HepG2 (cell line): Measurements from ENCODE around the gene RNF168. TPM values are rescaled to one million over a fixed set of nuclear protein-coding genes. Genes with fewer than 3 reads are reported as not detected.

Source experiments
- ATAC-seq: fragments of 200-7000 bp; cut with Tn5 transposase; 3 replicates; pipeline ENCODE4 v1.9.1; 2020; ENCODE audit warnings: mild to moderate bottlenecking, moderate library complexity
- BruUV-seq: library from RNA; stranded (reverse); fragments of 400-500 nt; replicated peaks from 2 replicates; lab custom pipeline; 2021; lab: Mats Ljungman, UMichigan
- CTCF ChIA-PET: fragments of 300-600 bp; formaldehyde crosslinking; extraction: SDS; loops from one replicate; lab custom pipeline; 2021; ENCODE audit warnings: low total read pairs, inconsistent platforms, low intra/inter-chr PET ratio; lab: Yijun Ruan, JAX
- POLR2A ChIA-PET: fragments of 350-600 bp; sonication (Branson Sonifier 250); formaldehyde crosslinking; loops from one replicate; lab custom pipeline; 2020; ENCODE audit warnings: antibody characterized with exemption, inconsistent platforms; lab: Yijun Ruan, JAX
- DNase-seq: peaks from one replicate; pipeline ENCODE4 v3.0.0-alpha.2; 2015; ENCODE audit warnings: low spot score
- FAIRE-seq: peaks from 3 replicates; lab custom pipeline; 2011; peaks lifted over from hg19 to GRCh38; lab: Jason Lieb, UNC
- H2AFZ ChIP-seq: one replicate; pipeline ENCODE4 v1.6.1; 2011; ENCODE audit warnings: low read length, inconsistent platforms
- H3K27ac ChIP-seq: fragments of 300-600 bp; 3 replicates; pipeline ENCODE4 v1.8.0; 2011; ENCODE audit warnings: mixed run types, mild to moderate bottlenecking, mixed read lengths, low read length, inconsistent platforms; ENCODE audit not compliant: insufficient read depth; ENCODE audit errors: extremely low read length
- H3K27me3 ChIP-seq, 2 experiments: fragments of 200-600 bp in 1 of 2; 2 replicates in 1 of 2; 3 replicates in 1 of 2; pipeline versions ENCODE4 v1.6.0 to v1.8.0; 2011; ENCODE audit warnings: low read length in 2 of 2, mild to moderate bottlenecking in 2 of 2, moderate library complexity in 2 of 2, inconsistent platforms in 1 of 2; ENCODE audit not compliant: insufficient read depth in 2 of 2, control insufficient read depth in 1 of 2
- H3K36me3 ChIP-seq, 2 experiments: fragments of 200-600 bp in 1 of 2; replicated peaks in 1 of 2; 2 replicates in 1 of 2; 3 replicates in 1 of 2; pipeline versions ENCODE4 v1.5.1 to v1.8.0; 2011; ENCODE audit warnings: low read length in 2 of 2, inconsistent platforms in 1 of 2; ENCODE audit not compliant: insufficient read depth in 2 of 2, control insufficient read depth in 1 of 2
- H3K4me1 ChIP-seq: 2 replicates; pipeline ENCODE4 v1.5.1; 2012; ENCODE audit warnings: low read length, inconsistent platforms; ENCODE audit not compliant: insufficient read depth
- H3K4me2 ChIP-seq: 2 replicates; pipeline ENCODE4 v1.6.0; 2011; ENCODE audit warnings: low read depth, low read length, inconsistent platforms
- H3K4me3 ChIP-seq, 3 experiments: fragments of 200-600 bp in 1 of 3; sonication (generic), shearing (Covaris generic) in 1 of 3; replicated peaks in 1 of 3; 2 replicates each; pipeline ENCODE4 v1.5.1; 2011 to 2016; ENCODE audit warnings: low read length in 3 of 3, inconsistent platforms in 2 of 3, low read depth in 2 of 3, mild to moderate bottlenecking in 2 of 3, control low read depth in 1 of 3, mixed read lengths in 1 of 3; ENCODE audit not compliant: insufficient read depth in 1 of 3
- H3K79me2 ChIP-seq: one replicate; pipeline ENCODE4 v1.6.1; 2011; ENCODE audit warnings: low read length, inconsistent platforms; ENCODE audit not compliant: insufficient read depth
- H3K9ac ChIP-seq: 2 replicates; pipeline ENCODE4 v1.6.0; 2011; ENCODE audit warnings: mild to moderate bottlenecking, low read depth, low read length, inconsistent platforms; ENCODE audit not compliant: insufficient read depth
- H3K9me3 ChIP-seq: 2 replicates; pipeline ENCODE4 v1.5.1; 2012; ENCODE audit warnings: mild to moderate bottlenecking, low read length
- H4K20me1 ChIP-seq: 2 replicates; pipeline ENCODE4 v1.6.0; 2011; ENCODE audit warnings: inconsistent platforms, mild to moderate bottlenecking, low read length, moderate library complexity; ENCODE audit not compliant: insufficient read depth
- ATRX ChIP-seq: sonication (generic); formaldehyde crosslinking; IDR thresholded peaks from 2 replicates; pipeline ENCODE4 v1.4.0; 2020; ENCODE audit warnings: missing genetic modification reagents, borderline replicate concordance
- CHCHD3 ChIP-seq: sonication (generic); formaldehyde crosslinking; IDR thresholded peaks from 2 replicates; pipeline ENCODE4 v1.8.0; 2022; ENCODE audit warnings: mild to moderate bottlenecking, missing genetic modification reagents, moderate library complexity
- EEA1 ChIP-seq: sonication (generic); formaldehyde crosslinking; IDR thresholded peaks from 2 replicates; pipeline ENCODE4 v1.5.1; 2020; ENCODE audit warnings: mild to moderate bottlenecking, missing genetic modification reagents, borderline replicate concordance
- ERF ChIP-seq: IDR thresholded peaks from 2 replicates; pipeline ENCODE4 v1.6.1; 2018; ENCODE audit warnings: missing biosample characterization, missing genetic modification reagents
- FOSL2 ChIP-seq: sonication (generic); formaldehyde crosslinking; IDR thresholded peaks from 2 replicates; pipeline ENCODE4 v1.4.0; 2020; ENCODE audit warnings: missing genetic modification reagents
- FOXO1 ChIP-seq: sonication (generic); formaldehyde crosslinking; IDR thresholded peaks from 2 replicates; pipeline ENCODE4 v1.4.0; 2020; ENCODE audit warnings: missing genetic modification reagents
- HCFC1 ChIP-seq: fragments of 150-350 bp; IDR thresholded peaks from 2 replicates; pipeline ENCODE4 v1.6.1; 2014; ENCODE audit warnings: low read depth, low read length
- SAP130 ChIP-seq: IDR thresholded peaks from 2 replicates; pipeline ENCODE4 v1.6.1; 2016; ENCODE audit warnings: low read depth
- SP4 ChIP-seq: sonication (generic); formaldehyde crosslinking; IDR thresholded peaks from 2 replicates; pipeline ENCODE4 v1.8.1; 2023; ENCODE audit warnings: mild to moderate bottlenecking, missing genetic modification reagents
- TARDBP ChIP-seq: sonication (generic); formaldehyde crosslinking; IDR thresholded peaks from 2 replicates; pipeline ENCODE4 v1.8.0; 2022; ENCODE audit warnings: mild to moderate bottlenecking, missing genetic modification reagents
- ZMYM3 ChIP-seq: sonication (generic); formaldehyde crosslinking; IDR thresholded peaks from 2 replicates; pipeline ENCODE4 v1.5.1; 2020; ENCODE audit warnings: mild to moderate bottlenecking, missing genetic modification reagents
- ZNF121 ChIP-seq: sonication (generic); formaldehyde crosslinking; IDR thresholded peaks from 2 replicates; pipeline ENCODE4 v1.5.0; 2020; ENCODE audit warnings: mild to moderate bottlenecking, missing genetic modification reagents
- ZNF547 ChIP-seq: sonication (generic); formaldehyde crosslinking; IDR thresholded peaks from 2 replicates; pipeline ENCODE4 v1.5.1; 2020; ENCODE audit warnings: mild to moderate bottlenecking, missing genetic modification reagents
- WGBS: methylation state at CpG from one replicate; pipeline ENCODE4 v1.1.6; 2017; ENCODE audit warnings: low lambda C conversion rate; 5-methylcytosine and 5-hydroxymethylcytosine counted together
- in situ Hi-C: cut with HindIII; loops from 2 replicates; pipeline ENCODE4 v1.10.0; 2017; ENCODE audit warnings: low pct_unique_long_range_greater_than_20kb; ENCODE audit not compliant: extremely low pct_ligation_motif_present
- intact Hi-C: fragments of 100-400 bp; cut with micrococcal nuclease; formaldehyde crosslinking; loops from one replicate; pipeline ENCODE4 v1.10.0; 2022; ENCODE audit not compliant: unreplicated experiment
- polyA plus RNA-seq, 8 experiments: library from polyadenylated mRNA; depleted of rRNA in 3 of 8; stranded (reverse) in 7 of 8; unstranded in 1 of 8; fragments of >200 nt; fragmentation: Illumina TruSeq in 4 of 8; extraction: Trizol in 4 of 8; gene quantifications; 2 replicates each; pipeline versions ENCODE4 v1.2.1 to v1.2.3, GENCODE V29; 2011 to 2016; ENCODE audit warnings: low read depth in 4 of 8, missing spikeins in 1 of 8, mixed read lengths in 1 of 8; ENCODE audit not compliant: insufficient read depth in 1 of 8
- total RNA-seq, 5 experiments: library from RNA; depleted of rRNA; stranded (reverse); fragments of >200 nt; fragmentation: Illumina TruSeq; extraction: Trizol; gene quantifications; 2 replicates each; pipeline ENCODE4 v1.2.3, GENCODE V29; 2016; ENCODE audit warnings: low read depth in 1 of 5
- TF ChIP-seq, protein P1 (sequence below): sonication (generic); formaldehyde crosslinking; IDR thresholded peaks from 2 replicates; pipeline ENCODE4 v1.8.1; 2023; ENCODE audit warnings: mild to moderate bottlenecking, inconsistent platforms, moderate library complexity, missing genetic modification reagents, borderline replicate concordance
- TF ChIP-seq, protein P2 (sequence below): sonication (generic); formaldehyde crosslinking; IDR thresholded peaks from 2 replicates; pipeline ENCODE4 v1.8.1; 2023; ENCODE audit warnings: mild to moderate bottlenecking, missing genetic modification reagents

Gene RNF168
- total and polyA plus RNA-seq, 2 of the 13 experiments (the other 11 are each of a cell fraction or from before 2014, with no cell fraction given), result 3.7 to 22.9 TPM

DNA sequence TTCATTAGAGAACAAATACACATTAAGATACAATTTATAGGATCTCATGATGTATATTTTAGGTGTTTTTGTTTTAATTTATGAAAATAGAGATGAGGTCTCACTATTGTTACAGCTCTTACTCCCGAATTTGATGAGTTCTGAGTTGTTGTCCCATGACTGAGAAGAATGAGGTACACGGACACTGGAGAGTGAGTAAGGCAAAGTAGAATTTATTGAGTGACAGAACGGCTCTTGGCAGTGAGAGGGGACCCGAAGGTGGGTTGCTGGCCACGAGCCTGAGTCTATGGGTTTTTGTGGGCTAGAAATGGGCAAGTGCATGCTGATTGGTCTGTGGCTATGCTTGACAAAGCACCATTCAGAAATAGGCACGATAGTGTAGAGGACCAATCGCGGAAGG, 3.1 kb upstream of the RNF168 start:
- FAIRE-seq (no peak), DNase-seq (no peak), ATAC-seq (no peak)
- peaks cover 16% of the 10 kb centered on the region for H3K79me2 ChIP-seq
- in situ Hi-C loops, result no loop called here
- intact Hi-C loops, result no loop called here
- no peak overlapping the region for H3K4me2 ChIP-seq
- POLR2A ChIA-PET, result no interaction called here
- H2AFZ ChIP-seq, result no peak overlapping the region
- no peak overlapping the region for H3K4me3 ChIP-seq
- peaks cover 0 to under 1% of the 10 kb centered on the region in 2 experiments; a peak in 2 of 5 replicates for H3K27me3 ChIP-seq
- CTCF ChIA-PET, result no interaction called here
- H3K9ac ChIP-seq, result no peak overlapping the region
- BruUV-seq, result no TSS peak
- peaks cover 25% of the 10 kb centered on the region for H3K4me1 ChIP-seq
- H3K36me3 ChIP-seq, result no peaks in the 10 kb centered on the region
- no peak for TF ChIP-seq CHCHD3 (CRISPR knock-in tag)
- TF ChIP-seq HCFC1, result no peak
- TF ChIP-seq, protein P1, sequence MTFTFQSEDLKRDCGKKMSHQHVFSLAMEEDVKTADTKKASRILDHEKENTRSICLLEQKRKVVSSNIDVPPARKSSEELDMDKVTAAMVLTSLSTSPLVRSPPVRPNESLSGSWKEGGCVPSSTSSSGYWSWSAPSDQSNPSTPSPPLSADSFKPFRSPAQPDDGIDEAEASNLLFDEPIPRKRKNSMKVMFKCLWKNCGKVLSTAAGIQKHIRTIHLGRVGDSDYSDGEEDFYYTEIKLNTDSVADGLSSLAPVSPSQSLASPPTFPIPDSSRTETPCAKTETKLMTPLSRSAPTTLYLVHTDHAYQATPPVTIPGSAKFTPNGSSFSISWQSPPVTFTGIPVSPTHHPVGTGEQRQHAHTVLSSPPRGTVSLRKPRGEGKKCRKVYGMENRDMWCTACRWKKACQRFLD (CRISPR knock-in tag), result no peak
- TF ChIP-seq TARDBP (CRISPR knock-in tag), result no peak
- no peak overlapping the region for H3K27ac ChIP-seq
- H3K9me3 ChIP-seq, result no peaks in the 10 kb centered on the region
- WGBS, result 49% methylated on average over 8 of the region's 8 CpGs
- peaks cover 3% of the 10 kb centered on the region; the same call in 1 of the 2 replicates for H4K20me1 ChIP-seq

DNA sequence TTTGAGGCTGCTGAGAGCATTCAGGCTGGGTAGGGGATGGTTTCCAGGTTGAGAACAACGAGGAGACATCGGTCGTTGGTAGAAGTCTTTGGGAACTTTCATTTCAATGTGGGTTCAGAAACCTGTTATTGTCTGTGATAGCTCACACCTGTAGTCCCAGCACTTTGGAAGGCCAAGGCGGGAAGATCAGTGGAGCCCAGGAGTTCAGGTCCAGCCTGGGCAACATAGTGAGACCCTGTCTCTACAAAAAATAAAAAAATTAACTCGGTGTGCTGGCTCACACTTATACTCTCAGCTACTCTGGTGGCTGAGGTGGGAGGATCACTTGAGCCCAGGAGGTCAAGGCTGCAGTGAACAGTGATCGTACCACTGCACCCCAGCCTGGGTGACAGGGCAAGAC, 988 bp upstream of the RNF168 start:
- H3K4me2 ChIP-seq, result peak overlapping the region; percentile 81
- intact Hi-C loops, result no loop called here
- H3K79me2 ChIP-seq, result peaks cover 36% of the 10 kb centered on the region
- in situ Hi-C loops, result no loop called here
- ATAC-seq, result no peak
- H3K27ac ChIP-seq, result peak overlapping the region; percentile 90
- H3K27me3 ChIP-seq, result no peaks in the 10 kb centered on the region; a peak in 1 of 5 replicates
- no peak overlapping the region for H2AFZ ChIP-seq
- peak overlapping the region; percentile 57; the same call in 1 of the 2 replicates for H3K9ac ChIP-seq
- no TSS peak for BruUV-seq
- TF ChIP-seq FOSL2 (CRISPR knock-in tag), result no peak
- TF ChIP-seq, protein P2, sequence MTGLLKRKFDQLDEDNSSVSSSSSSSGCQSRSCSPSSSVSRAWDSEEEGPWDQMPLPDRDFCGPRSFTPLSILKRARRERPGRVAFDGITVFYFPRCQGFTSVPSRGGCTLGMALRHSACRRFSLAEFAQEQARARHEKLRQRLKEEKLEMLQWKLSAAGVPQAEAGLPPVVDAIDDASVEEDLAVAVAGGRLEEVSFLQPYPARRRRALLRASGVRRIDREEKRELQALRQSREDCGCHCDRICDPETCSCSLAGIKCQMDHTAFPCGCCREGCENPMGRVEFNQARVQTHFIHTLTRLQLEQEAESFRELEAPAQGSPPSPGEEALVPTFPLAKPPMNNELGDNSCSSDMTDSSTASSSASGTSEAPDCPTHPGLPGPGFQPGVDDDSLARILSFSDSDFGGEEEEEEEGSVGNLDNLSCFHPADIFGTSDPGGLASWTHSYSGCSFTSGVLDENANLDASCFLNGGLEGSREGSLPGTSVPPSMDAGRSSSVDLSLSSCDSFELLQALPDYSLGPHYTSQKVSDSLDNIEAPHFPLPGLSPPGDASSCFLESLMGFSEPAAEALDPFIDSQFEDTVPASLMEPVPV (CRISPR knock-in tag), result 0 out of 2 replicates have a peak, but pooled peaks have one; percentile 22
- 0 out of 2 replicates have a peak, but pooled peaks have one; percentile 18 for TF ChIP-seq ERF (CRISPR knock-in tag)
- TF ChIP-seq ZNF121 (CRISPR knock-in tag), result peak; percentile 94
- TF ChIP-seq SP4, result 0 out of 2 replicates have a peak, but pooled peaks have one; percentile 12
- TF ChIP-seq FOXO1 (CRISPR knock-in tag), result no peak
- TF ChIP-seq ZMYM3 (CRISPR knock-in tag), result 0 out of 2 replicates have a peak, but pooled peaks have one; percentile 42
- no peak for TF ChIP-seq EEA1 (CRISPR knock-in tag)
- TF ChIP-seq ZNF547, result no peak
- TF ChIP-seq ATRX, result no peak
- TF ChIP-seq SAP130 (CRISPR knock-in tag), result 0 out of 2 replicates have a peak, but pooled peaks have one; percentile 10
- TF ChIP-seq, all 625 proteins: peak for 6
- H3K4me1 ChIP-seq, result peaks cover 32% of the 10 kb centered on the region
- WGBS, result 43% methylated on average over 5 of the region's 6 CpGs
- ChIA-PET POLR2A (interaction anchor here (1.1 to 2.1 kb wide), 5 partner anchors 8 to 186 kb away, joined by 4 to 7 read pairs (median 5); partner anchors contain the start of genes DYNLT2B, FBXO45 and WDR53), CTCF (interaction anchor here (1.3 kb wide), 1 partner anchor 18 kb away, joined by 3 read pairs; no protein-coding TSS in a partner anchor)
- no peaks in the 10 kb centered on the region for H3K9me3 ChIP-seq
- no peaks in the 10 kb centered on the region for H3K36me3 ChIP-seq
- peaks cover 3% of the 10 kb centered on the region; the same call in 1 of the 2 replicates for H4K20me1 ChIP-seq
- peak overlapping the region; percentile 90 to 99 (median 99); a peak in 5 of 6 replicates for H3K4me3 ChIP-seq
- DNase-seq (no peak), FAIRE-seq (no peak)
